Fibroblast of lung (primary cell): ENCODE measurements around the gene ARID1B. TPM values are rescaled to one million over a fixed set of nuclear protein-coding genes. Genes with fewer than 3 reads are reported as not detected.

ENCODE experiments used
- DNase-seq, 2 donors: peaks; one replicate each; pipeline versions ENCODE4 v3.0.0 to v3.0.0-alpha.2; 2010; ENCODE audit warnings: low read depth in 2 of 2
- H2AFZ ChIP-seq: 2 replicates; pipeline ENCODE4 v1.5.1; 2012; ENCODE audit warnings: low read length, control low read depth, inconsistent platforms
- H3K27ac ChIP-seq: 2 replicates; pipeline ENCODE4 v1.5.1; 2011; ENCODE audit warnings: low read length, control low read depth; ENCODE audit not compliant: insufficient read depth
- H3K27me3 ChIP-seq: 2 replicates; pipeline ENCODE4 v1.5.1; 2011; ENCODE audit warnings: mild to moderate bottlenecking, low read length; ENCODE audit not compliant: control insufficient read depth, insufficient read depth
- H3K36me3 ChIP-seq: 2 replicates; pipeline ENCODE4 v1.5.1; 2011; ENCODE audit warnings: low read length; ENCODE audit not compliant: control insufficient read depth, insufficient read depth
- H3K4me1 ChIP-seq: 2 replicates; pipeline ENCODE4 v1.5.1; 2011; ENCODE audit warnings: low read length; ENCODE audit not compliant: control insufficient read depth, insufficient read depth; ENCODE audit errors: extremely low read depth
- H3K4me2 ChIP-seq: 2 replicates; pipeline ENCODE4 v1.5.1; 2011; ENCODE audit warnings: low read length, control low read depth; ENCODE audit not compliant: insufficient read depth; ENCODE audit errors: extremely low read depth
- H3K4me3 ChIP-seq, 4 experiments: fragments of 200-600 bp in 1 of 4; sonication (generic) in 1 of 4; replicated peaks in 1 of 4; 2 replicates each; pipeline ENCODE4 v1.5.1; 2011 to 2016; ENCODE audit warnings: low read length in 4 of 4, low read depth in 3 of 4, mild to moderate bottlenecking in 3 of 4, control low read depth in 2 of 4, inconsistent platforms in 1 of 4, mixed read lengths in 1 of 4; ENCODE audit not compliant: insufficient read depth in 1 of 4; ENCODE audit errors: control extremely low read depth in 1 of 4
- H3K79me2 ChIP-seq: 2 replicates; pipeline ENCODE4 v1.5.1; 2012; ENCODE audit warnings: mild to moderate bottlenecking, low read length, inconsistent platforms; ENCODE audit not compliant: control insufficient read depth, insufficient read depth
- H3K9ac ChIP-seq: 2 replicates; pipeline ENCODE4 v1.5.1; 2011; ENCODE audit warnings: mild to moderate bottlenecking, low read length, control low read depth; ENCODE audit not compliant: insufficient read depth
- H3K9me3 ChIP-seq: 2 replicates; pipeline ENCODE4 v1.5.1; 2012; ENCODE audit warnings: low read depth, low read length; ENCODE audit not compliant: control insufficient read depth, insufficient read depth
- H4K20me1 ChIP-seq: 2 replicates; pipeline ENCODE4 v1.5.1; 2011; ENCODE audit warnings: low read length; ENCODE audit not compliant: control insufficient read depth, insufficient read depth; ENCODE audit errors: extremely low read depth
- CTCF ChIP-seq, 2 donors: IDR thresholded peaks in 1 of 2; conservative IDR thresholded peaks in 1 of 2; 1 replicate in 1 of 2; 2 replicates in 1 of 2; pipeline ENCODE4 v1.5.1; 2011 to 2012; ENCODE audit warnings: low read length in 2 of 2, control low read depth in 1 of 2, inconsistent platforms in 1 of 2, low read depth in 1 of 2, mild to moderate bottlenecking in 1 of 2
- EZH2 ChIP-seq: IDR thresholded peaks from 2 replicates; pipeline ENCODE4 v1.5.1; 2012; ENCODE audit warnings: low read length, control low read depth, mild to moderate bottlenecking; ENCODE audit errors: missing control alignments
- polyA plus RNA-seq, 2 donors: library from polyadenylated mRNA; depleted of rRNA in 1 of 2; stranded (reverse) in 1 of 2; unstranded in 1 of 2; fragments of >200 nt; gene quantifications; 2 replicates each; pipeline ENCODE4 v1.2.1, GENCODE V29; 2011 to 2012; ENCODE audit warnings: missing spikeins in 1 of 2
- total RNA-seq: library from RNA; depleted of rRNA; stranded (reverse); fragments of >200 nt; gene quantifications from 2 replicates; pipeline ENCODE4 v1.2.1, GENCODE V29; 2014

The ARID1B gene
- total and polyA plus RNA-seq, 2 donors (not counting 1 experiment from before 2014, with no cell fraction given), result 15.4 to 41.9 TPM

- H3K4me1 ChIP-seq, result peaks cover 2% of the 10 kb centered on the region
- no peaks in the 10 kb centered on the region for H4K20me1 ChIP-seq
- peak overlapping the region; percentile 82 for H2AFZ ChIP-seq
- no peak overlapping the region for H3K27ac ChIP-seq
- H3K9me3 ChIP-seq, result no peaks in the 10 kb centered on the region
- H3K9ac ChIP-seq, result peak overlapping the region; percentile 36
- peak; percentile 59 to 71 for DNase-seq
- no peaks in the 10 kb centered on the region for H3K79me2 ChIP-seq
- no peak for TF ChIP-seq EZH2
- no peak for TF ChIP-seq CTCF (conservative IDR thresholded peaks at IDR 0.05 in 1 of 2, IDR thresholded peaks at IDR 0.05 in 1 of 2; ENCODE audit: low read depth in 1 of 2, low read length in 2 of 2)
- peak overlapping the region; percentile 27 to 63 (median 52) for H3K4me3 ChIP-seq
- peak overlapping the region; percentile 84 for H3K4me2 ChIP-seq
- H3K27me3 ChIP-seq, result no peaks in the 10 kb centered on the region
- H3K36me3 ChIP-seq, result no peaks in the 10 kb centered on the region
Observed at GRCh38 chr6:157221049-157221816, 444.1 kb downstream of the ARID1B start.

GRCh38 chr6:157221817-157222175 lies 444.6 kb downstream of the ARID1B start:
- Histone ChIP-seq H3K27ac (no peak overlapping the region), H3K4me1 (peaks cover 2% of the 10 kb centered on the region), H3K27me3 (no peaks in the 10 kb centered on the region), H3K4me2 (no peak overlapping the region), H3K79me2 (no peaks in the 10 kb centered on the region), H2AFZ (no peak overlapping the region), H3K9ac (no peak overlapping the region), H3K4me3 (no peak overlapping the region), H4K20me1 (no peaks in the 10 kb centered on the region), H3K36me3 (no peaks in the 10 kb centered on the region), H3K9me3 (no peaks in the 10 kb centered on the region)
- no peak for DNase-seq
- TF ChIP-seq CTCF (conservative IDR thresholded peaks at IDR 0.05 in 1 of 2, IDR thresholded peaks at IDR 0.05 in 1 of 2; ENCODE audit: low read depth in 1 of 2, low read length in 2 of 2) (no peak), EZH2 (no peak)

- TF ChIP-seq EZH2, result no peak
- no peak for TF ChIP-seq CTCF (conservative IDR thresholded peaks at IDR 0.05 in 1 of 2, IDR thresholded peaks at IDR 0.05 in 1 of 2; ENCODE audit: low read depth in 1 of 2, low read length in 2 of 2)
- H2AFZ ChIP-seq, result no peak overlapping the region
- no peak for DNase-seq
Observed at GRCh38 chr6:157222201-157222981, 445.2 kb downstream of the ARID1B start.

More at GRCh38 chr6:157222201-157222981, 445.2 kb downstream of the ARID1B start:
- H3K4me3 ChIP-seq, result no peak overlapping the region
- no peaks in the 10 kb centered on the region for H3K79me2 ChIP-seq
- no peak overlapping the region for H3K4me2 ChIP-seq
- H3K4me1 ChIP-seq, result peaks cover 2% of the 10 kb centered on the region
- no peaks in the 10 kb centered on the region for H3K36me3 ChIP-seq
- no peak overlapping the region for H3K9ac ChIP-seq
- no peaks in the 10 kb centered on the region for H4K20me1 ChIP-seq
- H3K27ac ChIP-seq, result no peak overlapping the region
- no peaks in the 10 kb centered on the region for H3K9me3 ChIP-seq
- no peaks in the 10 kb centered on the region for H3K27me3 ChIP-seq
